Measurements from ENCODE around the gene PLVAP. TPM values are rescaled to one million over a fixed set of nuclear protein-coding genes. Genes with fewer than 3 reads are reported as not detected.
A peak's percentile ranks its signal among the peaks of the same experiment; 100 is the strongest.

PLVAP gene
- total and polyA plus RNA-seq, 2 donors (not counting 3 experiments of a cell fraction or from before 2014, with no cell fraction given), result 5.7 to 16.9 TPM

GRCh38 chr19:17406887-17407196, 29.7 kb upstream of the PLVAP start:
- Histone ChIP-seq H3K27ac (ENCODE audit: insufficient read depth, low read depth, low read length) (no peak overlapping the region), H3K9me3 (replicated peaks; ENCODE audit: control insufficient read depth, insufficient read depth, low read length) (no peaks in the 10 kb centered on the region), H3K9ac (replicated peaks; ENCODE audit: extremely low read depth, insufficient read depth, low read length) (no peak overlapping the region), H2AFZ (ENCODE audit: low read depth, low read length) (no peak overlapping the region), H3K4me1 (ENCODE audit: control insufficient read depth, extremely low read depth, insufficient read depth, low read length) (peaks cover 26% of the 10 kb centered on the region), H4K20me1 (replicated peaks; ENCODE audit: control insufficient read depth, extremely low read depth, insufficient read depth, low read length) (no peaks in the 10 kb centered on the region), H3K4me2 (ENCODE audit: insufficient read depth, low read length) (peak overlapping the region; percentile 64), H3K9me1 (replicated peaks; ENCODE audit: control insufficient read depth, extremely low read depth, insufficient read depth, low read length) (no peaks in the 10 kb centered on the region), H3K4me3 (replicated peaks in 1 of 3; ENCODE audit: insufficient read depth in 1 of 3, low read depth in 1 of 3, low read length in 3 of 3) (no peak overlapping the region), H3K27me3 (ENCODE audit: control insufficient read depth in 2 of 2, insufficient read depth in 2 of 2, low read length in 2 of 2) (no peaks in the 10 kb centered on the region), H3K79me2 (ENCODE audit: control insufficient read depth, insufficient read depth, low read length) (peaks cover 8% of the 10 kb centered on the region), H3K36me3 (ENCODE audit: control insufficient read depth in 2 of 2, extremely low read depth in 1 of 2, insufficient read depth in 2 of 2, low read length in 2 of 2) (no peaks in the 10 kb centered on the region)
- no peak for TF ChIP-seq POLR2AphosphoS5 (IDR thresholded peaks at IDR 0.05; ENCODE audit: insufficient read depth, low read depth, low read length)
- TF ChIP-seq CTCF (IDR thresholded peaks at IDR 0.05; ENCODE audit: extremely low read depth in 1 of 2, insufficient read depth in 1 of 2, low read depth in 1 of 2, low read length in 2 of 2), result no peak
- no peak for TF ChIP-seq MAX (IDR thresholded peaks at IDR 0.05; ENCODE audit: insufficient read depth, insufficient read length)
- no peak for TF ChIP-seq MYC (IDR thresholded peaks at IDR 0.05; ENCODE audit: low read depth, low read length)
- TF ChIP-seq POLR2A (IDR thresholded peaks at IDR 0.05; ENCODE audit: low read depth, low read length), result no peak
- TF ChIP-seq GATA2 (IDR thresholded peaks at IDR 0.05; ENCODE audit: insufficient read depth, insufficient read length, low read depth, low read length), result no peak
- TF ChIP-seq EZH2 (IDR thresholded peaks at IDR 0.05; ENCODE audit: borderline replicate concordance, low read depth, low read length, severe bottlenecking), result no peak
- no peak for TF ChIP-seq JUN (IDR thresholded peaks at IDR 0.05; ENCODE audit: borderline replicate concordance, insufficient read depth, insufficient read length, low read depth)
- no peak for TF ChIP-seq FOS (IDR thresholded peaks at IDR 0.05; ENCODE audit: borderline replicate concordance, insufficient read depth, low read length)
- no peak for DNase-seq (ENCODE audit: low read depth, low spot score)
- CTCF ChIA-PET, result interaction anchor here (1.8 kb wide), 1 partner anchor 59 kb away, joined by 5 read pairs; no protein-coding TSS in a partner anchor
- dilution Hi-C loops (cut with MboI; ENCODE audit: extremely low pct_ligation_motif_present, low sequenced_read_pairs), result no loop called here
- no TSS peak for BruUV-seq (replicated peaks)
- POLR2A ChIA-PET, result no interaction called here
- no peak for FAIRE-seq
- intact Hi-C loops (cut with micrococcal nuclease), result loop anchor here (10.0 kb wide), 1 partner anchor 148 kb away; the partner anchor contains the start of gene COLGALT1

All from endothelial cell of umbilical vein (primary cell).